Muscle layer of colon (tissue), 2 donors: ENCODE measurements around the gene FGF11.

Experiments
- H3K27ac ChIP-seq: one replicate; pipeline ENCODE4 v1.7.0; 2013; ENCODE audit warnings: low read depth, mild to moderate bottlenecking, low read length, moderate library complexity
- H3K27me3 ChIP-seq, 2 donors: one replicate each; pipeline ENCODE4 v1.7.0; 2013; ENCODE audit warnings: low read length in 2 of 2, mild to moderate bottlenecking in 2 of 2; ENCODE audit not compliant: insufficient read depth in 2 of 2, control insufficient read depth in 1 of 2
- H3K36me3 ChIP-seq: one replicate; pipeline ENCODE4 v1.7.0; 2013; ENCODE audit warnings: mild to moderate bottlenecking, low read length; ENCODE audit not compliant: insufficient read depth
- H3K4me1 ChIP-seq: one replicate; pipeline ENCODE4 v1.7.0; 2013; ENCODE audit warnings: mild to moderate bottlenecking, low read length; ENCODE audit not compliant: insufficient read depth
- H3K4me3 ChIP-seq, 2 donors: one replicate each; pipeline ENCODE4 v1.7.0; 2013; ENCODE audit warnings: low read length in 2 of 2, low read depth in 1 of 2, mild to moderate bottlenecking in 1 of 2, moderate library complexity in 1 of 2
- H3K9ac ChIP-seq: one replicate; pipeline ENCODE4 v1.7.0; 2013; ENCODE audit warnings: low read length
- H3K9me3 ChIP-seq: one replicate; pipeline ENCODE4 v1.7.0; 2013; ENCODE audit warnings: mild to moderate bottlenecking, low read length
- donor health status: abdominal sarcoma.
- donor health status: Adenocarcinoma of cecum.

FGF11 gene

DNA sequence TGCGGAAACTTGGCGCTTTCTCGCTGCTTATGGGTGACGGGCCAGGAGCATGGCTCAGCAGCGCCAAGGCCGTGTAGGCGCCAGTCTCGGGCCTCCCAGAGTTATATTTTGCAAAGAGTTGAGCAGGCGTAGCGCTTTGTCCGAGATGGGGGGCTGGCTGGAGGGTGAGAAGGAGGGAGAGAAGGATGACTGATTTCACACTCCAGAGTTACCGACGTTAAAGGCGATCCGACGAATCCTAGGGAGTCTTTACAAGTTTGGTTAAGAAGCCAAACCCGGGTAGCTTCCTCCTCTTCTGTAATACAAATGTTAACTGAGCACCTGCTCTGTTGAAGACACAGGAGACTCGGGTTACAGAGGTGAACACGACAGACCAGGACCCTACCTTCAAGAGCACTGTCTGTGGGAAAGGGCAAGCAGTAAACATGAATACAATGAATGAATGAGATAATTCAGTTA, 45.6 kb downstream of the FGF11 start:
- Histone ChIP-seq H3K27me3 (no peaks in the 10 kb centered on the region), H3K4me1 (peaks cover 37% of the 10 kb centered on the region), H3K36me3 (no peaks in the 10 kb centered on the region), H3K4me3 (peak overlapping the region; percentile 36 to 71), H3K27ac (peak overlapping the region; percentile 83), H3K9ac (peak overlapping the region; percentile 58), H3K9me3 (no peaks in the 10 kb centered on the region)

DNA sequence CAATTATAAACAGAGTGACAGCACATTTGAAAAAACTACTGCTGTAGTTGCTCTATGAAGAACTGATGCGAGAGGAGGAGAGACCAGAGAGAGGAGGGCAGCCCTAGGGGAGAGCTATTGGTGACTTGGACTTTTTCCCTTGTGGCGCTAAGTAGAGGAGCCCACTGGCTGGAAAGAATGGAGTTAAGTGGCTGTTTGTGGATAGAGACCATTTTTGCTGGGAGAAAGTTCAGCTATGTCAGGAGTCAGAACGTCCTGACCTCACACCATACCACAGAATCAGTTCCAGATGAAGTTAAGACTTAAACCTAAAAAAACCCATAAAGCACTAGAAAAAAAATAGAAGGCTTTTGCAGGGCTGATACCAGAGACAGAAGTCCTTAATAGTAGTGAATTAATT, 46.9 kb downstream of the FGF11 start:
- Histone ChIP-seq H3K27me3 (no peaks in the 10 kb centered on the region), H3K36me3 (no peaks in the 10 kb centered on the region), H3K4me3 (peak overlapping the region in 1 of 2 donors; percentile 19), H3K4me1 (peaks cover 34% of the 10 kb centered on the region), H3K9me3 (no peaks in the 10 kb centered on the region), H3K27ac (no peak overlapping the region), H3K9ac (no peak overlapping the region)

DNA sequence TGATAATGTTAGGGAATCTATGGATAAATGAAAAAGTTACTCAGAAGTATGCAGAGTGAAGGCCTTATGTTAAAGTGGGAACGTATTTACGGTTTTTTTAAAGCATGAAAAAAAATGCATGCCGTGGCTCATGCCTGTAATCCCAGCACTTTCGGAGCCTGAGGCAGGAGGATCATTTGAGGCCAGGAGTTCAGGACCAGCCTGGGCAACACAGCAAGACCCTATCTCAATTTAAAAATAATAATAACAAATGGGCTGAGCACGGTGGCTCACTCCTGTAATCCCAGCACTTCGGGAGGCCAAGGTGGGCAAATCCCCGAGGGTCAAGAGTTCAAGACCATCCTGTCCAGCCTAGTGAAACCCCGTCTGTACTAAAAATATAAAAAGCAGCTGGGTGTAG, 50.8 kb downstream of the FGF11 start:
- Histone ChIP-seq H3K4me1 (peaks cover 27% of the 10 kb centered on the region), H3K4me3 (no peak overlapping the region), H3K9me3 (no peaks in the 10 kb centered on the region), H3K9ac (no peak overlapping the region), H3K27ac (no peak overlapping the region), H3K36me3 (no peaks in the 10 kb centered on the region), H3K27me3 (no peaks in the 10 kb centered on the region)

DNA sequence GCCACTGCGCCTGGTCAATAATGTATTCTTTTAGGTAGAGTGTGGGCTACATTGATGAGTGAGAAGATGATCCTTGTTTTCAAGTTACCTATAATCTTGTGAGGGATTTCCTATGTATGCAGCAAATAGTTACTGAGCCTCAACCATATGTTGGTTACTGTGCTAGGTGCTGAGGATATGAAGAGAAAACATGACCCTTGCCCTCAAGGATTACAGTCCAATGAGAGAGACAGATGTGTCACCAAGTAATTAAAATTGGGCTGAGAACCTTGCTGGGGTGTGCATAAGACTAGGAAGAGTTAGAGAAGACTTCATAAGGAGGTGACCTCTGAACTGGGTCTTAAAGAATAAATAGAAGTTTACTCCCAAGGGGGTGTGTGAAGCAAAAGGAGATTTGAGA, 52.3 kb downstream of the FGF11 start:
- H3K9ac ChIP-seq: no peak overlapping the region
- H3K27ac ChIP-seq: no peak overlapping the region
- no peaks in the 10 kb centered on the region for H3K27me3 ChIP-seq
- no peak overlapping the region for H3K4me3 ChIP-seq
- peaks cover 16% of the 10 kb centered on the region for H3K4me1 ChIP-seq
- H3K36me3 ChIP-seq: peaks cover 11% of the 10 kb centered on the region
- H3K9me3 ChIP-seq: no peaks in the 10 kb centered on the region

DNA sequence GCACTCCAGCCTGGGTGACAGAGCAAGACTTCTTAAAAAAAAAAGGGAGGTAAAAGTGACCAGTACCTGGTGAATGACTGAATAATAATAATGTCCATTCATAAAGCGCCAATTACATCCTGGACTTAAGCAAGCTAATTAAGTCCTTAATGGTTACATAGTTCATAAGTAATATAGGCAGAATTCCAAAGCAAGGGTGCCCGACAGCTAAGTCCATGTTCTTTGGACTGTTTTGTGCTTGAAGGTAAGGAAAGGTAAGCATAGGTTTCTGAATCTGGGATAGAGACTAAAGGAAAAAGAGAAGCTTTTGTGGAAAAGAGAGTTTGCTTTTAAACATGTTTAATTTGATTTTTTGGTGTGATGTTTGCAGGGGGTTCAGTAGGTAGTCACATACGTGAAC, 54.6 kb downstream of the FGF11 start:
- Histone ChIP-seq H3K4me3 (no peak overlapping the region), H3K27ac (no peak overlapping the region), H3K9ac (no peak overlapping the region), H3K27me3 (no peaks in the 10 kb centered on the region), H3K4me1 (peaks cover under 1% of the 10 kb centered on the region), H3K9me3 (no peaks in the 10 kb centered on the region), H3K36me3 (peaks cover 34% of the 10 kb centered on the region)
